Eye (tissue), 1 donor: Measurements from ENCODE around the gene PSMA6.
A peak's percentile ranks its signal among the peaks of the same experiment; 100 is the strongest.
"Not testable (repeated sequence)": the region's sequence is repeated elsewhere in the genome, so short reads cannot be mapped to it uniquely, and the experiment has no call there.

Experiments
- DNase-seq: peaks from one replicate; pipeline ENCODE4 v3.0.0-alpha.2; 2015

PSMA6 gene

GRCh38 chr14:35292051-35292769 is at the start of gene PSMA6:
PSMA6 (plus strand) TSS chr14:35292382; CDS start chr14:35292477, 95 bp downstream.
- peak; percentile 99 for DNase-seq

GRCh38 chr14:35242599-35243311 is 49.4 kb upstream of the PSMA6 start:
- DNase-seq = no peak

GRCh38 chr14:35243956-35244355 is 48.2 kb upstream of the PSMA6 start:
- no peak for DNase-seq

GRCh38 chr14:35244542-35244941 is 47.6 kb upstream of the PSMA6 start:
- no peak for DNase-seq

GRCh38 chr14:35245051-35245450 is 47.1 kb upstream of the PSMA6 start:
- no peak for DNase-seq

- DNase-seq = no peak
Measured at GRCh38 chr14:35247777-35248475, 44.3 kb upstream of the PSMA6 start.

- DNase-seq = no peak
Measured at GRCh38 chr14:35248476-35248788, 43.8 kb upstream of the PSMA6 start.

- no peak for DNase-seq
Measured at GRCh38 chr14:35250319-35250718, 41.9 kb upstream of the PSMA6 start.

- no peak for DNase-seq
Measured at GRCh38 chr14:35252451-35252868, 39.7 kb upstream of the PSMA6 start.

- DNase-seq = not testable (repeated sequence)
Measured at GRCh38 chr14:35253056-35253455, 39.1 kb upstream of the PSMA6 start.

GRCh38 chr14:35254034-35254622 is 38.1 kb upstream of the PSMA6 start:
- not testable (repeated sequence) for DNase-seq

- DNase-seq = no peak
Measured at GRCh38 chr14:35254736-35255135, 37.4 kb upstream of the PSMA6 start.

- no peak for DNase-seq
Measured at GRCh38 chr14:35255711-35256110, 36.5 kb upstream of the PSMA6 start.

- no peak for DNase-seq
Measured at GRCh38 chr14:35257809-35258208, 34.4 kb upstream of the PSMA6 start.

GRCh38 chr14:35258420-35258819 is 33.8 kb upstream of the PSMA6 start:
- no peak for DNase-seq

- no peak for DNase-seq
Measured at GRCh38 chr14:35261774-35262173, 30.4 kb upstream of the PSMA6 start.

GRCh38 chr14:35262436-35262835 is 29.7 kb upstream of the PSMA6 start:
- no peak for DNase-seq

GRCh38 chr14:35268946-35269345 is 23.2 kb upstream of the PSMA6 start:
- DNase-seq = no peak

- no peak for DNase-seq
Measured at GRCh38 chr14:35274805-35275204, 17.4 kb upstream of the PSMA6 start.

GRCh38 chr14:35277179-35277578 is 15.0 kb upstream of the PSMA6 start:
- no peak for DNase-seq

GRCh38 chr14:35279369-35279768 is 12.8 kb upstream of the PSMA6 start:
- DNase-seq = no peak

- DNase-seq = no peak
Measured at GRCh38 chr14:35281341-35281740, 10.8 kb upstream of the PSMA6 start.

- DNase-seq = no peak
Measured at GRCh38 chr14:35284506-35284905, 7.7 kb upstream of the PSMA6 start.
